C4-2B (cell line): ENCODE data around the gene FBXO3.
"Not testable (repeated sequence)": the region's sequence is repeated elsewhere in the genome, so short reads cannot be mapped to it uniquely, and the experiment has no call there.

ENCODE experiments used
- CTCF ChIP-seq: fragments of 450-650 bp; conservative IDR thresholded peaks from 2 replicates; pipeline ENCODE4 v1.5.1; 2017; ENCODE audit warnings: mild to moderate bottlenecking
- ZFX ChIP-seq: fragments of 450-650 bp; IDR thresholded peaks from 2 replicates; pipeline ENCODE4 v1.6.1; 2017

DNA sequence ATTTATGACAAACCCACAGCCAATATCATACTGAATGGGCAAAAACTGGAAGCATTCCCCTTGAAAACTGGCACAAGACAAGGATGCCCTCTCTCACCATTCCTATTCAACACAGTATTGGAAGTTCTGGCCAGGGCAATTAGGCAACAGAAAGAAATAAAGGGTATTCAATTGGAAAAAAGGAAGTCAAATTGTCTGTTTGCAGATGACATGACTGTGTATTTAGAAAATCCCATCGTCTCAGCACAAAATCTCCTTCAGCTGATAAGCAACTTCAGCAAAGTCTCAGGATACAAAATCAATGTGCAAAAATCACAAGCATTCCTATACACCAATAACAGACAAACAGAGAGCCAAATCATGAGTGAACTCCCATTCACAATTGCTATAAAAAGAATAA lies 46.8 kb downstream of the FBXO3 start:
- TF ChIP-seq CTCF, ZFX: not testable (repeated sequence)
